Endothelial cell of coronary artery (primary cell): ENCODE measurements around the gene CTSA. TPM values are rescaled to one million over a fixed set of nuclear protein-coding genes. Genes with fewer than 3 reads are reported as not detected.

Experiments used
- total RNA-seq: library from RNA; depleted of rRNA; stranded (reverse); fragments of >200 nt; gene quantifications from 2 replicates; pipeline ENCODE4 v1.2.3, GENCODE V29; 2014

Gene CTSA
- total RNA-seq: 34.3 and 49.5 TPM in 2 replicates

GRCh38 chr20:45890985-45891983 lies at the start of gene CTSA, which contains the start of gene NEURL2:
CTSA (plus strand) TSS chr20:45891335; CDS start chr20:45891569, 234 bp downstream.
NEURL2 (minus strand) TSS chr20:45891208; CDS start chr20:45890991, 217 bp downstream.

GRCh38 chr20:45857114-45857881 lies 33.8 kb upstream of the CTSA start, which contains the start of the genes ACOT8 and ZSWIM3:
ACOT8 (minus strand) TSS chr20:45857392; CDS start chr20:45857315, 77 bp downstream.
ZSWIM3 (plus strand) TSS chr20:45857614; CDS start chr20:45857826, 212 bp downstream.

GRCh38 chr20:45880988-45881788 lies 9.9 kb upstream of the CTSA start, which contains the start of gene ZSWIM1:
ZSWIM1 (plus strand) TSS chr20:45881227; CDS start chr20:45882593, 1,366 bp downstream.

GRCh38 chr20:45887346-45887715 lies 3.8 kb upstream of the CTSA start, which contains the start of gene SPATA25:
SPATA25 (minus strand) TSS chr20:45887622; CDS start chr20:45887590, 32 bp downstream.

GRCh38 chr20:45911486-45912343 lies 20.6 kb downstream of the CTSA start, which contains the start of gene PLTP:
PLTP (minus strand) TSS chr20:45912155; CDS start chr20:45911452, 703 bp downstream.

GRCh38 chr20:45934586-45935415 lies 43.7 kb downstream of the CTSA start, which contains the start of gene PCIF1:
PCIF1 (plus strand) TSS chr20:45934683; CDS start chr20:45939000, 4,317 bp downstream.

Other genes with a start within 250 kb of the CTSA start
- gene WFDC11, start 221.1 kb upstream of the CTSA start, total RNA-seq: not detected in 2 replicates
- gene WFDC13, start 189.3 kb upstream of the CTSA start, total RNA-seq: not detected in 2 replicates
- gene WFDC10B, start 186.3 kb upstream of the CTSA start, total RNA-seq: not detected in 2 replicates
- gene SPINT4, start 169.0 kb upstream of the CTSA start, total RNA-seq: not detected in 2 replicates
- 0.28 TPM in 1 of 2 replicates, not detected in the other for gene WFDC3, start 99.5 kb upstream of the CTSA start, total RNA-seq
- gene DNTTIP1, start 99.4 kb upstream of the CTSA start, total RNA-seq: 13.9 and 14.8 TPM in 2 replicates
- gene UBE2C, start 78.7 kb upstream of the CTSA start, total RNA-seq: 9.7 and 23.3 TPM in 2 replicates
- not detected in 2 replicates for gene TNNC2, start 64.0 kb upstream of the CTSA start, total RNA-seq
- gene SNX21, start 57.5 kb upstream of the CTSA start, total RNA-seq: 13.6 and 19.0 TPM in 2 replicates
- 25.8 and 34.6 TPM in 2 replicates for gene ACOT8, start 33.9 kb upstream of the CTSA start, total RNA-seq
- gene ZSWIM3, start 33.7 kb upstream of the CTSA start, total RNA-seq: 5.8 and 7.4 TPM in 2 replicates
- gene ZSWIM1, start 10.1 kb upstream of the CTSA start, total RNA-seq: 3.6 TPM in 2 replicates
- 0.63 and 0.75 TPM in 2 replicates for gene SPATA25, start 3.7 kb upstream of the CTSA start, total RNA-seq
- gene NEURL2, start 127 bp upstream of the CTSA start, total RNA-seq: 2.0 and 2.2 TPM in 2 replicates
- gene PLTP, start 20.8 kb downstream of the CTSA start, total RNA-seq: 8.2 and 13.7 TPM in 2 replicates
- 6.5 and 6.9 TPM in 2 replicates for gene PCIF1, start 43.3 kb downstream of the CTSA start, total RNA-seq
- gene ZNF335, start 80.9 kb downstream of the CTSA start, total RNA-seq: 9.0 and 11.6 TPM in 2 replicates
- 0.09 TPM in 1 of 2 replicates, not detected in the other for gene MMP9, start 117.6 kb downstream of the CTSA start, total RNA-seq
- 0.19 and 0.63 TPM in 2 replicates for gene SLC12A5, start 137.9 kb downstream of the CTSA start, total RNA-seq
- gene NCOA5, start 198.6 kb downstream of the CTSA start, total RNA-seq: 11.6 and 12.1 TPM in 2 replicates
- 8.0 and 9.5 TPM in 2 replicates for gene CD40, start 227.0 kb downstream of the CTSA start, total RNA-seq